ENCODE measurements around the gene FAM89B. TPM values are rescaled to one million over a fixed set of nuclear protein-coding genes. Genes with fewer than 3 reads are reported as not detected.

The FAM89B gene
- total RNA-seq, 1 donor from 2014 or later: 86.8 TPM

- H3K4me3 Mint-ChIP-seq (ENCODE audit: unreplicated experiment): no peak within 1 kb of the TSS
- DNase-seq (ENCODE audit: low spot score): no peak
- peaks cover 5% of the 10 kb centered on the region for H3K4me1 Mint-ChIP-seq (ENCODE audit: low read depth)
- no peaks in the 10 kb centered on the region for H3K27me3 Mint-ChIP-seq (ENCODE audit: low read depth)
- no peak for TF ChIP-seq CTCF (IDR thresholded peaks at IDR 0.05)
- H3K9me3 Mint-ChIP-seq (ENCODE audit: low read depth): no peaks in the 10 kb centered on the region
- H3K27ac Mint-ChIP-seq (ENCODE audit: unreplicated experiment): no peak within 1 kb of the TSS
- H3K36me3 Mint-ChIP-seq (ENCODE audit: low read depth): peaks cover 6% of the 10 kb centered on the region
These were observed 23.4 kb downstream of the FAM89B start, which contains the start of gene KCNK7 for GRCh38 chr11:65595543-65596281. TSS of gene KCNK7 (minus strand) at chr11:65595800. CDS start at chr11:65595772, 28 bp downstream.

GRCh38 chr11:65596520-65596919, 24.2 kb downstream of the FAM89B start:
- Mint-ChIP-seq H3K27me3 (ENCODE audit: low read depth) (no peaks in the 10 kb centered on the region), H3K4me3 (ENCODE audit: unreplicated experiment) (no peak overlapping the region), H3K4me1 (ENCODE audit: low read depth) (peaks cover 5% of the 10 kb centered on the region), H3K36me3 (ENCODE audit: low read depth) (peaks cover 8% of the 10 kb centered on the region), H3K9me3 (ENCODE audit: low read depth) (no peaks in the 10 kb centered on the region), H3K27ac (ENCODE audit: unreplicated experiment) (no peak overlapping the region)
- TF ChIP-seq CTCF (IDR thresholded peaks at IDR 0.05): no peak
- DNase-seq (ENCODE audit: low spot score): no peak

- DNase-seq (ENCODE audit: low spot score): no peak
- Mint-ChIP-seq H3K27me3 (ENCODE audit: low read depth) (no peaks in the 10 kb centered on the region), H3K4me1 (ENCODE audit: low read depth) (peaks cover 5% of the 10 kb centered on the region), H3K27ac (ENCODE audit: unreplicated experiment) (no peak overlapping the region), H3K9me3 (ENCODE audit: low read depth) (no peaks in the 10 kb centered on the region), H3K4me3 (ENCODE audit: unreplicated experiment) (no peak overlapping the region), H3K36me3 (ENCODE audit: low read depth) (peaks cover 9% of the 10 kb centered on the region)
- TF ChIP-seq CTCF (IDR thresholded peaks at IDR 0.05): no peak
These were observed 25.9 kb downstream of the FAM89B start for GRCh38 chr11:65598258-65598699.

DNA sequence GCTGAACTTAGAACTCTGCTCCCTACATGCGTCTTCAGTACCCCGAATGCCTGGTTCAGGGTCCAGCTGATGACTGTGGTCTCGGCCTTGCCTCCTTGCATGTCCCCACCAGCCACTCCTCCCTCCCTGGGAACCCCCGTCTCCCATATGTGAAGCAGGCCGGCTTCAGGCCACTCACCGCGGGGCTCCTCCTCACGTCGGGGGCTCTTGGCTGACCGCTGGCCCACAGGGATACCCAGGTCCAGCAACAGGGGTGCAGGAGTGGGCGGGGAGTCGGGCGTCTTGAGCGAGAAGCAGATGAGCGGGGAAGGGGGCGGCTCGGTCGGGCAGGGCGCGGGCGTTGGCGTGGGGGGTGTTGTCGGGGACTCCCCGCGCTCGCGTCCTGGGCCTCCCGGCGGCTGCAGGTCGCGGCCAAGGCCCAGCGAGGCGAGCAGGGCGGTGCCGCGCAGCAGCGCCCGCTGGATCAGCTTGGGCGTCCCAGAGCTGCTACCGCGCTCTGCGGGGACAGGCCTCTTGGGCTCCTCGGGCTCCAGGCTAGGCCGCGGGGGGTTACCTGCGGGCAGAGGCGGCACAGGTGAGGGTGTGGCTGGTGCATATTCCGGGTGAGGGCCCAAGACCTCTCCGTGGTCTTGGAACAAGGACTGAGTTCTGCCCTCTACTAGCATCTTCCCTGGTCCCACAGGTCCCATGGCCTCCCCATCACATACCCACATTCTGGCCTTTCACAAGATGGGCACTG, 27.0 kb downstream of the FAM89B start:
- Mint-ChIP-seq H3K9me3 (ENCODE audit: low read depth) (no peaks in the 10 kb centered on the region), H3K27ac (ENCODE audit: unreplicated experiment) (no peak overlapping the region), H3K27me3 (ENCODE audit: low read depth) (no peaks in the 10 kb centered on the region), H3K4me3 (ENCODE audit: unreplicated experiment) (no peak overlapping the region), H3K4me1 (ENCODE audit: low read depth) (peaks cover 5% of the 10 kb centered on the region), H3K36me3 (ENCODE audit: low read depth) (peaks cover 17% of the 10 kb centered on the region)
- DNase-seq (ENCODE audit: low spot score): no peak
- no peak for TF ChIP-seq CTCF (IDR thresholded peaks at IDR 0.05)

GRCh38 chr11:65599955-65600246, 27.6 kb downstream of the FAM89B start:
- no peak overlapping the region for H3K4me3 Mint-ChIP-seq (ENCODE audit: unreplicated experiment)
- H3K27ac Mint-ChIP-seq (ENCODE audit: unreplicated experiment): no peak overlapping the region

More at GRCh38 chr11:65599955-65600246, 27.6 kb downstream of the FAM89B start:
- peaks cover 18% of the 10 kb centered on the region for H3K36me3 Mint-ChIP-seq (ENCODE audit: low read depth)
- no peak for TF ChIP-seq CTCF (IDR thresholded peaks at IDR 0.05)
- H3K4me1 Mint-ChIP-seq (ENCODE audit: low read depth): peaks cover 5% of the 10 kb centered on the region
- no peaks in the 10 kb centered on the region for H3K9me3 Mint-ChIP-seq (ENCODE audit: low read depth)
- no peaks in the 10 kb centered on the region for H3K27me3 Mint-ChIP-seq (ENCODE audit: low read depth)
- no peak for DNase-seq (ENCODE audit: low spot score)
